Kidney capillary endothelial cell (primary cell): Measurements from ENCODE around the gene PRRC2C.

Experiments
- DNase-seq: peaks from one replicate; pipeline ENCODE4 v3.0.0-alpha.2; 2018; ENCODE audit warnings: low spot score

The PRRC2C gene

DNA sequence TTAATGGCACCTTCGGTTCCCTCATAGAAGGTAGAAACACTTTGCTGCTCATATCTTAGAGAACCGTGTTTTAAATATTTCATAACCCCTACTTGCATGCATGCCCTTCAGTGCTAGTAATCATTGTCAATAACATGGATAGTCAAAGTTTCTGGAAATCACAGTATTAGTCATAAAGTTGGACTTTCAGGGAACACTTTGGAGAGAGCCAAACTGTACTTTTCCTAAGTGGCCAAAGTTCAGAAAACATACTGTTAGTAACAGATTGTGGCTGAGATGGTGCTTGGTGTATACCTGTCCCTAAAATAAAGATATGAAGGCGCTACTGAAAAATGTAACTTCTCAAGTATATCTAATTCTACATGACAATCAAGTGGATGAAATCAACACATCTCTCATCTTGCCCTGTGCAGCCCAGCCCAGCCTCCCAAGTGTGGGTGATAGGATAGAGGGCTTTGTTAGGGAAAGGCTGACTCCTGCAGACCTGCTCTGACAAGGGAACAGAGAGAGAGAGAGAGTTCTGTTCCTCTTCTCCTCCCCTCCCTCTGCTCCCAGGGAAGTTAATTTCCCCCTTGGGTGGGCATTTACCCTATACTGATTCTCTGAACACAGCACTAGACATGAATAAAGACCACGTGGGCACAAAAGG is 152.7 kb downstream of the PRRC2C start:
- no peak for DNase-seq

DNA sequence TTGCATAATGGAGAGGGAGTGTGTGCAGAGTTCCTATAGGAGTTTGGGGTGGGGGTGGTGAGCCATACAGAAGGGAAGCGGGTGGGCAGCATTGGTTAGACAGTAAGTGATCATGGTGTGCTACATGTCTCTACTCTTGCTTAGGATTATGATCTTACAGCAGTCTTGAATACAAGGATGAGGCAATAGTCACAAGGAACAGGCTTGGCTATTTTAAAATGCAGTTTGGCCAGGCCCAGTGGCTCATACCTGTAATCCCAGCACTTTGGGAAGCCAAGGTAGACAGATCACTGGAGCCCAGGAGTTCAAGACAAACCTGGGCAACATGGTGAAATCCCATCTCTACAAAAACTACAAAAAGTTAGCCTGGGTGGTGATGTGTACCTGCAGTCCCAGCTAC is 154.9 kb downstream of the PRRC2C start:
- no peak for DNase-seq

GRCh38 chr1:171641076-171641864 is 155.9 kb downstream of the PRRC2C start:
- no peak for DNase-seq

GRCh38 chr1:171642197-171642596 is 156.9 kb downstream of the PRRC2C start:
- DNase-seq, result no peak
